Measurements from ENCODE around the gene RAB6D. TPM values are rescaled to one million over a fixed set of nuclear protein-coding genes. Genes with fewer than 3 reads are reported as not detected.
A peak's percentile ranks its signal among the peaks of the same experiment; 100 is the strongest.
"Not testable (repeated sequence)": the region's sequence is repeated elsewhere in the genome, so short reads cannot be mapped to it uniquely, and the experiment has no call there.

The RAB6D gene
- total and polyA plus RNA-seq, 2 experiments from 2014 or later, result 1.5 to 3.0 TPM

DNA sequence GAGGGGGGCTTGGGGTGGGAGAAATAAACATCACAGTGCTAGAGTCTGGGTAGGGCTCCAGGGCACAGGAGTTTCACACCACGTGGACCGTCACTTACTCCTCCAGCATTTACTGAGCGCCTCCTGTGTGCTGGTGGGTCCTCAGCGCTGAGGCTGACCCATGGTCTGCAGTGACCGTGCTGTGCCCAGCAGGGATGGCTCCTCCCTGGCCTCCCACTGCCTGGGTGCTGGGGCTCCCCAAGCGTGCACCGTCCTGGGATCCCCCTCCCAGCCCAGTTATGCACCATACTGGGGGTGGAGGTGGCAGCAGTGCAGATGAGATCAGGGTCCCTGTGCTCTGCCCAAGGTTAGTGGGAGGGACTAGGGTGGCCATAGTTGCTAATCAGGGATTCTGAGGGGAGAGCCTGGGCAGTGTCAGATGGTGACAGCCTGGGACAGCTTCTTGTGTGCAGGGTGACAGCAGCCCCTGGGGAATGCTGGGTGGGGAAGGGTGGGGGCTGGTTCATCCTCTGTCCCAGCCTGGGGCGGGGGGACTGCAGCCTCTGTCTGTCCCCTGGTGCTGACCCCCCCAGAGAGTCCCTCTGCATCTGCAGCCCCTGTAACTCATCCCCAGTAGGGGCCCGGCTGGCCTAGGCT, 26.6 kb upstream of the RAB6D start:
- not testable (repeated sequence) for H3K36me3 ChIP-seq (replicated peaks; ENCODE audit: insufficient read depth, low read depth); H4K20me1 ChIP-seq (ENCODE audit: insufficient read depth, poor library complexity, severe bottlenecking); H3K9me2 ChIP-seq (replicated peaks; ENCODE audit: insufficient read depth); H3K79me2 ChIP-seq; H3K27ac ChIP-seq; H3K4me2 ChIP-seq; DNase-seq (ENCODE audit: low spot score); H3K9me3 ChIP-seq (ENCODE audit: low read depth); H3K4me3 ChIP-seq; H3K27me3 ChIP-seq; H3K4me1 ChIP-seq (ENCODE audit: insufficient read depth); H2AFZ ChIP-seq
- WGBS (ENCODE audit: low lambda C conversion rate, missing lambda C conversion rate), result 81% methylated on average over 7 of the region's 9 CpGs

DNA sequence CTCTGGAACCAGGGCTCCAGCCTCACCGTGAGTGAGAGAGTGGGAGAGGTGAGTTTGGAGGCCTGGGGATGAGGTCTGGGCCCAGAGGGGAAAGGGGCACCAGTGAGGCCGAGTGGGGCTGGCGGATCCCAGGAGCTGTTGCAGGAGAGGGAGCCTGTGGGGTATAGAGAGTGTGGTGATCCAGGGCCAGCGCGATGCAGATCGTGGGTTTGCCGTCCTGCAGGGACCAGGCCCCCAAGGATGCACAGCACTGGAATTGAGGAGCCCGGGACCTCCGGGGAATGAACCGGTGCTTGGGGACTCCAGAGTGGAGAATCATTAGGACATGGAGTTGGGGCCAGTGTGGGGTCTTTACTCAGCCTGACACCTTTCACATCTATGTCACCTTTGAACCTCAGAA, 25.7 kb upstream of the RAB6D start:
- 95% methylated on average over 10 of the region's 10 CpGs for WGBS (ENCODE audit: low lambda C conversion rate, missing lambda C conversion rate)
- DNase-seq (ENCODE audit: low spot score), result no peak
- H3K4me3 ChIP-seq, result no peak overlapping the region
- TF ChIP-seq, protein P1, sequence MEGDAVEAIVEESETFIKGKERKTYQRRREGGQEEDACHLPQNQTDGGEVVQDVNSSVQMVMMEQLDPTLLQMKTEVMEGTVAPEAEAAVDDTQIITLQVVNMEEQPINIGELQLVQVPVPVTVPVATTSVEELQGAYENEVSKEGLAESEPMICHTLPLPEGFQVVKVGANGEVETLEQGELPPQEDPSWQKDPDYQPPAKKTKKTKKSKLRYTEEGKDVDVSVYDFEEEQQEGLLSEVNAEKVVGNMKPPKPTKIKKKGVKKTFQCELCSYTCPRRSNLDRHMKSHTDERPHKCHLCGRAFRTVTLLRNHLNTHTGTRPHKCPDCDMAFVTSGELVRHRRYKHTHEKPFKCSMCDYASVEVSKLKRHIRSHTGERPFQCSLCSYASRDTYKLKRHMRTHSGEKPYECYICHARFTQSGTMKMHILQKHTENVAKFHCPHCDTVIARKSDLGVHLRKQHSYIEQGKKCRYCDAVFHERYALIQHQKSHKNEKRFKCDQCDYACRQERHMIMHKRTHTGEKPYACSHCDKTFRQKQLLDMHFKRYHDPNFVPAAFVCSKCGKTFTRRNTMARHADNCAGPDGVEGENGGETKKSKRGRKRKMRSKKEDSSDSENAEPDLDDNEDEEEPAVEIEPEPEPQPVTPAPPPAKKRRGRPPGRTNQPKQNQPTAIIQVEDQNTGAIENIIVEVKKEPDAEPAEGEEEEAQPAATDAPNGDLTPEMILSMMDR (IDR thresholded peaks at IDR 0.05; ENCODE audit: poor library complexity), result no peak
- TF ChIP-seq EZH2phosphoT487 (IDR thresholded peaks at IDR 0.05; ENCODE audit: low read depth, severe bottlenecking, unreplicated experiment), result no peak
- H3K9me2 ChIP-seq (replicated peaks; ENCODE audit: insufficient read depth), result no peaks in the 10 kb centered on the region
- H4K20me1 ChIP-seq (ENCODE audit: insufficient read depth, poor library complexity, severe bottlenecking), result no peaks in the 10 kb centered on the region
- no peaks in the 10 kb centered on the region for H3K79me2 ChIP-seq
- H3K27me3 ChIP-seq, result no peaks in the 10 kb centered on the region
- H3K27ac ChIP-seq, result no peak overlapping the region
- H2AFZ ChIP-seq, result no peak overlapping the region
- H3K36me3 ChIP-seq (replicated peaks; ENCODE audit: insufficient read depth, low read depth), result no peaks in the 10 kb centered on the region
- H3K4me1 ChIP-seq (ENCODE audit: insufficient read depth), result no peaks in the 10 kb centered on the region
- H3K4me2 ChIP-seq, result no peak overlapping the region
- H3K9me3 ChIP-seq (ENCODE audit: low read depth), result no peaks in the 10 kb centered on the region

DNA sequence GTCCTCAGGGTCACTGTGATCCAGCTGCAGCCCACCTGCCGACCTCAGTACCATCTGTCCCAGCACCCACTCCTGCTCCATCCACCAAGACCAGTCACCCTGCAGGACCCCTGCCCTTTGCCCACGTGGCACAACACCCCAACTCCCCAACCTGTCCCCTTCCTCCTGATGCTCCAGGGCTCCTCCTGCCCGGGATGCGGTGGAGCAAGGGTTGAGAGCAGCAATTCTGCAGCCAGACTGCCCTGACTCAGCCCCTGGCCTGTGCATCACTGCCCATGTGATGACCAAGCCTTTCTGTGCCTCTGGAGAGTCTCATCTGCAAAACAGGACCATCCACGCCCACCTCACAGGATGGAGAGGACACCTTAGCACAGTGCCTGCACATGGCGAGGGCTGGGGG, 24.9 kb upstream of the RAB6D start:
- H3K4me1 ChIP-seq (ENCODE audit: insufficient read depth); H3K36me3 ChIP-seq (replicated peaks; ENCODE audit: insufficient read depth, low read depth); H3K79me2 ChIP-seq; DNase-seq (ENCODE audit: low spot score); H3K27me3 ChIP-seq; H2AFZ ChIP-seq; H4K20me1 ChIP-seq (ENCODE audit: insufficient read depth, poor library complexity, severe bottlenecking); H3K27ac ChIP-seq; H3K4me2 ChIP-seq; H3K9me3 ChIP-seq (ENCODE audit: low read depth); H3K4me3 ChIP-seq; H3K9me2 ChIP-seq (replicated peaks; ENCODE audit: insufficient read depth): not testable (repeated sequence)
- WGBS (ENCODE audit: low lambda C conversion rate, missing lambda C conversion rate), result 74% methylated on average over 6 of the region's 6 CpGs

DNA sequence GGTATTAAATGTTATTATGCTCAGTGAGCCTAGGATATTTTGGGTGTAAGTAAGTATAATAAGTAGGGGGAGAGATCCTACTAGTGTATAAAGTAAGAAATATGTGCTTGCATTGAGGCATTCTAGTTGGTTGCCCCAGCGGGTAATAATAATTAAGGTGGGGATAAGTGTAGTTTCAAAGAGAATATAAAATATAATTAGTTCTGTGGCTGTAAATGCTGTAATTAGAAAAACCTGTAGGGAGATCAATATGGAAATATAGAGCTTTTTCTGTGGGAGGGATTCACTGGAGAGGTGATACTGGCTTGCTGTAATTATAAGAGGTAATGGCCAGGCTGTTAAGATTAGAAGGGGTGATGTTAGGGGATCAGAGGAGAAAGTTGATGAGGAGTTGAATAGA, 9.1 kb upstream of the RAB6D start:
- H3K36me3 ChIP-seq (replicated peaks; ENCODE audit: insufficient read depth, low read depth); H3K4me1 ChIP-seq (ENCODE audit: insufficient read depth); H3K9me2 ChIP-seq (replicated peaks; ENCODE audit: insufficient read depth); DNase-seq (ENCODE audit: low spot score); H3K4me3 ChIP-seq; H4K20me1 ChIP-seq (ENCODE audit: insufficient read depth, poor library complexity, severe bottlenecking); H3K79me2 ChIP-seq; H2AFZ ChIP-seq; H3K4me2 ChIP-seq; H3K9me3 ChIP-seq (ENCODE audit: low read depth); H3K27ac ChIP-seq; H3K27me3 ChIP-seq: not testable (repeated sequence)
- 87% methylated on average over 1 of the region's 1 CpG for WGBS (ENCODE audit: low lambda C conversion rate, missing lambda C conversion rate)

DNA sequence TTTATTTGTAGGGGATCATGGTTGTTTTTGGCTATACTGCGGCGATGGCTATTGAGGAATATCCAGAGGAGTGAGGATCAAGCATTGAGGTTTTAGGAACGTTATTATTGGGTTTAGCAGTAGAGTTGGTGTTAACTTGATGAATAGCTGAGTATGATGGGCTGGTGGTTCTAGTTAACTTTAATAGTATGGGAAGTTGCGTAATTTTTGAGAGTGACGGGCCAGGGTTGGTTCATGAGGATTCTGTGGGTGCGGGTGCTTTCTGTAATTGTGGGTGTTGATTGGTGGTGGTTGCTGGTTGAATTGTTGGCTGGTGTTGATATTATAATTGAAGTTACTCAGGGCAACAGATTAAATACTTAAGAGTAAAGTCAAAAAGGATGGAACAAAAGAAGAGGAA, 6.0 kb upstream of the RAB6D start:
- TF ChIP-seq, protein P1 (IDR thresholded peaks at IDR 0.05; ENCODE audit: poor library complexity), result no peak
- TF ChIP-seq EZH2 (IDR thresholded peaks at IDR 0.05; ENCODE audit: borderline replicate concordance), result no peak
- TF ChIP-seq EZH2phosphoT487 (IDR thresholded peaks at IDR 0.05; ENCODE audit: low read depth, severe bottlenecking, unreplicated experiment), result no peak
- WGBS (ENCODE audit: low lambda C conversion rate, missing lambda C conversion rate), result 97% methylated on average over 6 of the region's 6 CpGs
- Histone ChIP-seq H3K79me2 (no peaks in the 10 kb centered on the region), H3K4me3 (no peak overlapping the region), H3K27ac (no peak overlapping the region), H3K9me3 (ENCODE audit: low read depth) (no peaks in the 10 kb centered on the region), H2AFZ (no peak overlapping the region), H4K20me1 (ENCODE audit: insufficient read depth, poor library complexity, severe bottlenecking) (no peaks in the 10 kb centered on the region), H3K4me1 (ENCODE audit: insufficient read depth) (peaks cover 3% of the 10 kb centered on the region), H3K36me3 (replicated peaks; ENCODE audit: insufficient read depth, low read depth) (no peaks in the 10 kb centered on the region), H3K27me3 (peaks cover 3% of the 10 kb centered on the region), H3K9me2 (replicated peaks; ENCODE audit: insufficient read depth) (no peaks in the 10 kb centered on the region), H3K4me2 (no peak overlapping the region)
- DNase-seq (ENCODE audit: low spot score), result no peak

DNA sequence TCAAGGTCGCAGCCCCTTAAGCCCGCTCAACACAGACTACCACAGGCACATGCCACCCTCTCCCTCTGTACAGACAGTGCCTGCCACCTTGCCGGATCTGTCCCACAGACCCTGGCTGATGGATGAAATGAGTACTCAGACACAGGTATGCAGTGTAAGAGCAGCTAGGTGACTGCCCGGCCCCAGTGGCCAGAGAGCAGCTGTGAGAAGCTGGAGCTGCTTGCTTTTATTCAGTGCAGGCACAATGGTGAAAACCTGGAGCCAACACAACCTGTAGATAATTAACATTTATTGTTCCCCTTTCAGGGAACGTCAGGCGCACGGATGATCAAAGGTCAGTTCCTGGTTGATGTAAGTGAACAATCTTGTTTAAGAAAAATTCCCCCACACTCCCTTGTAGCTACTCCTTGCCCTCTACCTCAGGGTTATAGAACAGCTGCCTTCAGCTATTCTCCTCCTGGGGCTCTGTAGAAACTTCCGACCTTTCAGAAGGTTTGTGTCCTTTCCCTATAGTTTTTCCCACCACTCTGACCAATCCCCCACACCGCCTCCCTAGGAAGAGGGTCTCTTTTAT, 4.6 kb upstream of the RAB6D start:
- DNase-seq (ENCODE audit: low spot score), result peak; percentile 63
- not testable (repeated sequence) for H3K36me3 ChIP-seq (replicated peaks; ENCODE audit: insufficient read depth, low read depth); H3K9me3 ChIP-seq (ENCODE audit: low read depth); H4K20me1 ChIP-seq (ENCODE audit: insufficient read depth, poor library complexity, severe bottlenecking); H3K4me3 ChIP-seq; H3K4me1 ChIP-seq (ENCODE audit: insufficient read depth); H3K4me2 ChIP-seq; H3K79me2 ChIP-seq; H3K9me2 ChIP-seq (replicated peaks; ENCODE audit: insufficient read depth); H2AFZ ChIP-seq
- H3K27me3 ChIP-seq, result peaks cover 11% of the 10 kb centered on the region
- WGBS (ENCODE audit: low lambda C conversion rate, missing lambda C conversion rate), result 76% methylated on average over 9 of the region's 9 CpGs
- H3K27ac ChIP-seq, result peak overlapping the region; percentile 87
